Hepatocyte (in vitro differentiated cells): ENCODE results near the gene CCBE1. TPM values are rescaled to one million over a fixed set of nuclear protein-coding genes. Genes with fewer than 3 reads are reported as not detected.

ENCODE experiments used
- DNase-seq: peaks from one replicate; pipeline ENCODE4 v3.0.0-alpha.2; 2016; ENCODE audit warnings: low spot score
- H2AFZ ChIP-seq: fragments of 200-600 bp; sonication (generic); 2 replicates; pipeline ENCODE4 v1.6.0; 2016; ENCODE audit warnings: antibody characterized with exemption, mild to moderate bottlenecking
- H3K27ac ChIP-seq: fragments of 200-600 bp; sonication (generic); 2 replicates; pipeline ENCODE4 v1.5.1; 2016; ENCODE audit warnings: mild to moderate bottlenecking
- H3K27me3 ChIP-seq: fragments of 200-600 bp; sonication (generic); 2 replicates; pipeline ENCODE4 v1.6.1; 2016
- H3K36me3 ChIP-seq: fragments of 200-600 bp; sonication (generic); replicated peaks from 2 replicates; pipeline ENCODE4 v1.5.1; 2016; ENCODE audit warnings: low read depth; ENCODE audit not compliant: insufficient read depth
- H3K4me1 ChIP-seq: fragments of 200-600 bp; sonication (generic); 2 replicates; pipeline ENCODE4 v1.5.1; 2016; ENCODE audit warnings: mild to moderate bottlenecking, moderate library complexity; ENCODE audit not compliant: insufficient read depth
- H3K4me2 ChIP-seq: fragments of 200-600 bp; sonication (generic); 2 replicates; pipeline ENCODE4 v1.6.0; 2016
- H3K4me3 ChIP-seq: fragments of 200-600 bp; sonication (generic); 2 replicates; pipeline ENCODE4 v1.5.1; 2016; ENCODE audit warnings: mild to moderate bottlenecking
- H3K79me2 ChIP-seq: fragments of 200-600 bp; sonication (generic); 2 replicates; pipeline ENCODE4 v1.6.0; 2017; ENCODE audit warnings: mild to moderate bottlenecking
- H3K9me2 ChIP-seq: fragments of 200-600 bp; sonication (generic); replicated peaks from 2 replicates; pipeline ENCODE4 v1.6.0; 2017; ENCODE audit warnings: mild to moderate bottlenecking; ENCODE audit not compliant: insufficient read depth
- H3K9me3 ChIP-seq: fragments of 200-600 bp; sonication (generic); 2 replicates; pipeline ENCODE4 v1.5.1; 2016; ENCODE audit warnings: low read depth, mild to moderate bottlenecking
- H4K20me1 ChIP-seq: fragments of 200-600 bp; sonication (generic); 2 replicates; pipeline ENCODE4 v1.6.0; 2016; ENCODE audit warnings: mild to moderate bottlenecking; ENCODE audit not compliant: insufficient read depth, poor library complexity, severe bottlenecking
- CTCF ChIP-seq: fragments of 200-600 bp; sonication (generic); IDR thresholded peaks from 2 replicates; pipeline ENCODE4 v1.5.1; 2016; ENCODE audit warnings: antibody characterized with exemption, mild to moderate bottlenecking; ENCODE audit not compliant: poor library complexity
- EZH2 ChIP-seq: fragments of 200-600 bp; sonication (generic); IDR thresholded peaks from 2 replicates; pipeline ENCODE4 v1.6.1; 2016; ENCODE audit warnings: antibody characterized with exemption, mild to moderate bottlenecking, borderline replicate concordance
- EZH2phosphoT487 ChIP-seq: fragments of 200-600 bp; sonication (generic); IDR thresholded peaks from one replicate; pipeline ENCODE4 v1.6.1; 2018; ENCODE audit warnings: antibody characterized with exemption, mild to moderate bottlenecking, low read depth, moderate library complexity; ENCODE audit not compliant: unreplicated experiment, severe bottlenecking
- WGBS: methylation state at CpG from one replicate; pipeline ENCODE4 v1.1.6; 2016; ENCODE audit warnings: low lambda C conversion rate; ENCODE audit errors: missing lambda C conversion rate; 5-methylcytosine and 5-hydroxymethylcytosine counted together
- polyA plus RNA-seq: library from polyadenylated mRNA; unstranded; fragments of >200 nt; fragmentation: Nextera tagmentation; extraction: Ambion mirVana; gene quantifications from 2 replicates; pipeline ENCODE4 v1.2.1, GENCODE V29; 2016
- total RNA-seq: library from RNA; depleted of rRNA; stranded (reverse); fragments of >200 nt; gene quantifications from 2 replicates; pipeline ENCODE4 v1.2.3, GENCODE V29; 2014

Gene CCBE1
- total and polyA plus RNA-seq, 2 experiments from 2014 or later: 3.1 to 9.2 TPM

GRCh38 chr18:59721211-59721610, 24.0 kb upstream of the CCBE1 start:
- no peaks in the 10 kb centered on the region for H3K36me3 ChIP-seq
- no peak overlapping the region for H3K4me2 ChIP-seq
- TF ChIP-seq EZH2 (no peak), CTCF (no peak), EZH2phosphoT487 (no peak)
- H3K4me3 ChIP-seq: no peak overlapping the region
- no peaks in the 10 kb centered on the region for H3K9me3 ChIP-seq
- no peak for DNase-seq
- no peaks in the 10 kb centered on the region for H3K79me2 ChIP-seq
- no peaks in the 10 kb centered on the region for H3K4me1 ChIP-seq
- H3K27me3 ChIP-seq: peaks cover 30% of the 10 kb centered on the region
- H3K27ac ChIP-seq: no peak overlapping the region
- H2AFZ ChIP-seq: no peak overlapping the region
- H4K20me1 ChIP-seq: no peaks in the 10 kb centered on the region
- no peaks in the 10 kb centered on the region for H3K9me2 ChIP-seq
- WGBS: 96% methylated on average over 2 of the region's 2 CpGs

- Histone ChIP-seq H3K36me3 (no peaks in the 10 kb centered on the region), H2AFZ (no peak overlapping the region), H3K9me3 (no peaks in the 10 kb centered on the region), H3K4me1 (no peaks in the 10 kb centered on the region), H4K20me1 (no peaks in the 10 kb centered on the region), H3K9me2 (no peaks in the 10 kb centered on the region), H3K4me3 (no peak overlapping the region), H3K27ac (no peak overlapping the region), H3K27me3 (peaks cover 30% of the 10 kb centered on the region), H3K4me2 (no peak overlapping the region), H3K79me2 (no peaks in the 10 kb centered on the region)
- no peak for TF ChIP-seq CTCF
- no peak for DNase-seq
- WGBS: 77% methylated on average over 3 of the region's 3 CpGs
These were observed 22.4 kb upstream of the CCBE1 start for GRCh38 chr18:59719544-59720181.

- Histone ChIP-seq H3K27ac (no peak overlapping the region), H3K27me3 (peaks cover 30% of the 10 kb centered on the region), H3K9me2 (no peaks in the 10 kb centered on the region), H3K4me1 (no peaks in the 10 kb centered on the region), H3K9me3 (no peaks in the 10 kb centered on the region), H4K20me1 (no peaks in the 10 kb centered on the region), H2AFZ (no peak overlapping the region), H3K79me2 (no peaks in the 10 kb centered on the region), H3K36me3 (no peaks in the 10 kb centered on the region), H3K4me3 (no peak overlapping the region), H3K4me2 (no peak overlapping the region)
- DNase-seq: no peak
- TF ChIP-seq CTCF (no peak), EZH2 (no peak), EZH2phosphoT487 (no peak)
- WGBS: 47% methylated on average over 7 of the region's 7 CpGs
These were observed 21.4 kb upstream of the CCBE1 start for GRCh38 chr18:59718464-59719157.

- TF ChIP-seq EZH2 (no peak), CTCF (no peak), EZH2phosphoT487 (no peak)
- H3K79me2 ChIP-seq: no peaks in the 10 kb centered on the region
- no peak overlapping the region for H3K4me3 ChIP-seq
- DNase-seq: no peak
- peaks cover 30% of the 10 kb centered on the region for H3K27me3 ChIP-seq
- no peaks in the 10 kb centered on the region for H3K9me2 ChIP-seq
- H3K9me3 ChIP-seq: no peaks in the 10 kb centered on the region
- H4K20me1 ChIP-seq: no peaks in the 10 kb centered on the region
- H3K36me3 ChIP-seq: no peaks in the 10 kb centered on the region
- H2AFZ ChIP-seq: no peak overlapping the region
- no peaks in the 10 kb centered on the region for H3K4me1 ChIP-seq
- no peak overlapping the region for H3K4me2 ChIP-seq
- 58% methylated on average over 3 of the region's 3 CpGs for WGBS
- no peak overlapping the region for H3K27ac ChIP-seq
These were observed 20.9 kb upstream of the CCBE1 start for GRCh38 chr18:59718108-59718463.
